ENCODE measurements around the gene LRRIQ1. TPM values are rescaled to one million over a fixed set of nuclear protein-coding genes. Genes with fewer than 3 reads are reported as not detected.

The LRRIQ1 gene
- total RNA-seq, 1 experiment from 2014 or later: 0.70 TPM

GRCh38 chr12:85065837-85066482 lies 29.8 kb downstream of the LRRIQ1 start:
- intact Hi-C loops (cut with micrococcal nuclease): no loop called here
- POLR2A ChIA-PET: interaction anchor here (0.6 kb wide), 1 partner anchor 286 kb away, joined by 3 read pairs; no protein-coding TSS in a partner anchor
- H3K9me3 Mint-ChIP-seq (ENCODE audit: unreplicated experiment): no peaks in the 10 kb centered on the region

GRCh38 chr12:85072826-85073225 lies 36.7 kb downstream of the LRRIQ1 start:
- Mint-ChIP-seq H3K36me3 (ENCODE audit: insufficient read depth, unreplicated experiment) (no peaks in the 10 kb centered on the region), H3K4me1 (ENCODE audit: insufficient read depth, unreplicated experiment) (no peaks in the 10 kb centered on the region), H3K27ac (ENCODE audit: low read depth, unreplicated experiment) (no peak overlapping the region)

More at GRCh38 chr12:85065837-85066482, 29.8 kb downstream of the LRRIQ1 start:
- Mint-ChIP-seq H3K27ac (ENCODE audit: low read depth, unreplicated experiment) (no peak overlapping the region), H3K27me3 (ENCODE audit: insufficient read depth, unreplicated experiment) (no peaks in the 10 kb centered on the region), H3K4me1 (ENCODE audit: insufficient read depth, unreplicated experiment) (no peaks in the 10 kb centered on the region), H3K36me3 (ENCODE audit: insufficient read depth, unreplicated experiment) (no peaks in the 10 kb centered on the region), H3K4me3 (ENCODE audit: unreplicated experiment) (no peak overlapping the region)
- no TSS peak for BruUV-seq (replicated peaks)
- no peak for DNase-seq (ENCODE audit: unreplicated experiment)
- no peak for TF ChIP-seq CTCF (IDR thresholded peaks at IDR 0.05; ENCODE audit: unreplicated experiment)
- CTCF ChIA-PET: interaction anchor here (0.5 to 1.8 kb wide), 2 partner anchors 8 to 201 kb away, joined by 3 to 7 read pairs; no protein-coding TSS in a partner anchor

GRCh38 chr12:85076688-85077430 lies 40.7 kb downstream of the LRRIQ1 start:
- Mint-ChIP-seq H3K27me3 (ENCODE audit: insufficient read depth, unreplicated experiment) (no peaks in the 10 kb centered on the region), H3K9me3 (ENCODE audit: unreplicated experiment) (no peaks in the 10 kb centered on the region), H3K4me3 (ENCODE audit: unreplicated experiment) (no peak overlapping the region), H3K27ac (ENCODE audit: low read depth, unreplicated experiment) (peak overlapping the region; percentile 30), H3K36me3 (ENCODE audit: insufficient read depth, unreplicated experiment) (no peaks in the 10 kb centered on the region), H3K4me1 (ENCODE audit: insufficient read depth, unreplicated experiment) (no peaks in the 10 kb centered on the region)
- DNase-seq (ENCODE audit: unreplicated experiment): peak; percentile 87
- CTCF ChIA-PET: interaction anchor here (0.6 to 3.6 kb wide), 27 partner anchors 12 to 875 kb away, joined by 3 to 14 read pairs (median 4); no protein-coding TSS in a partner anchor
- no TSS peak for BruUV-seq (replicated peaks)
- TF ChIP-seq CTCF (IDR thresholded peaks at IDR 0.05; ENCODE audit: unreplicated experiment): peak; percentile 45
- intact Hi-C loops (cut with micrococcal nuclease): loop anchor here (1.0 to 5.0 kb wide), 4 partner anchors 80 to 845 kb away; no protein-coding TSS in a partner anchor
- POLR2A ChIA-PET: interaction anchor here (0.6 kb wide), 1 partner anchor 14 kb away, joined by 3 read pairs; no protein-coding TSS in a partner anchor

More at GRCh38 chr12:85072826-85073225, 36.7 kb downstream of the LRRIQ1 start:
- H3K9me3 Mint-ChIP-seq (ENCODE audit: unreplicated experiment): no peaks in the 10 kb centered on the region
- no TSS peak for BruUV-seq (replicated peaks)
- DNase-seq (ENCODE audit: unreplicated experiment): no peak
- CTCF ChIA-PET: no interaction called here
- no peak for TF ChIP-seq CTCF (IDR thresholded peaks at IDR 0.05; ENCODE audit: unreplicated experiment)
- no peaks in the 10 kb centered on the region for H3K27me3 Mint-ChIP-seq (ENCODE audit: insufficient read depth, unreplicated experiment)
- no peak overlapping the region for H3K4me3 Mint-ChIP-seq (ENCODE audit: unreplicated experiment)
- POLR2A ChIA-PET: interaction anchor here (0.7 kb wide), 1 partner anchor 670 kb away, joined by 3 read pairs; no protein-coding TSS in a partner anchor
- intact Hi-C loops (cut with micrococcal nuclease): no loop called here

- TF ChIP-seq CTCF (IDR thresholded peaks at IDR 0.05; ENCODE audit: unreplicated experiment): no peak
- CTCF ChIA-PET: interaction anchor here (0.5 kb wide), 1 partner anchor 131 kb away, joined by 3 read pairs; no protein-coding TSS in a partner anchor
- no TSS peak for BruUV-seq (replicated peaks)
- H3K4me3 Mint-ChIP-seq (ENCODE audit: unreplicated experiment): no peak overlapping the region
- no peaks in the 10 kb centered on the region for H3K36me3 Mint-ChIP-seq (ENCODE audit: insufficient read depth, unreplicated experiment)
- POLR2A ChIA-PET: no interaction called here
- intact Hi-C loops (cut with micrococcal nuclease): no loop called here
- H3K4me1 Mint-ChIP-seq (ENCODE audit: insufficient read depth, unreplicated experiment): no peaks in the 10 kb centered on the region
- no peaks in the 10 kb centered on the region for H3K27me3 Mint-ChIP-seq (ENCODE audit: insufficient read depth, unreplicated experiment)
- no peak for DNase-seq (ENCODE audit: unreplicated experiment)
- no peak overlapping the region for H3K27ac Mint-ChIP-seq (ENCODE audit: low read depth, unreplicated experiment)
- peaks cover 6% of the 10 kb centered on the region for H3K9me3 Mint-ChIP-seq (ENCODE audit: unreplicated experiment)
Observed at GRCh38 chr12:85085066-85085465, 48.9 kb downstream of the LRRIQ1 start.

Data from MCF 10A (cell line).